GM23248 (cell line): ENCODE measurements around the gene CD4. TPM values are rescaled to one million over a fixed set of nuclear protein-coding genes. Genes with fewer than 3 reads are reported as not detected.
A peak's percentile ranks its signal among the peaks of the same experiment; 100 is the strongest.

ENCODE experiments used
- DNase-seq: peaks from one replicate; pipeline ENCODE4 v3.0.0-alpha.2; 2015
- H2AFZ ChIP-seq: fragments of 200-600 bp; sonication (generic); 2 replicates; pipeline ENCODE4 v1.6.1; 2016; ENCODE audit warnings: antibody characterized with exemption
- H3F3A ChIP-seq: fragments of 200-600 bp; sonication (generic); 2 replicates; pipeline ENCODE4 v1.6.1; 2016; ENCODE audit warnings: mild to moderate bottlenecking, antibody characterized with exemption, mixed run types; ENCODE audit not compliant: insufficient read depth
- H3K27ac ChIP-seq: fragments of 200-600 bp; sonication (generic); 2 replicates; pipeline ENCODE4 v1.5.1; 2016; ENCODE audit warnings: mild to moderate bottlenecking
- H3K27me3 ChIP-seq: fragments of 200-600 bp; sonication (generic); replicated peaks from 2 replicates; pipeline ENCODE4 v1.6.1; 2016; ENCODE audit warnings: mild to moderate bottlenecking; ENCODE audit not compliant: insufficient read depth
- H3K36me3 ChIP-seq: fragments of 200-600 bp; sonication (generic); 2 replicates; pipeline ENCODE4 v1.6.1; 2016; ENCODE audit warnings: low read depth, mild to moderate bottlenecking
- H3K4me1 ChIP-seq: fragments of 200-600 bp; sonication (generic); 2 replicates; pipeline ENCODE4 v1.6.1; 2016; ENCODE audit warnings: mild to moderate bottlenecking; ENCODE audit not compliant: insufficient read depth
- H3K4me2 ChIP-seq: fragments of 200-600 bp; sonication (generic); one replicate; pipeline ENCODE4 v1.6.1; 2016; ENCODE audit warnings: mild to moderate bottlenecking; ENCODE audit not compliant: unreplicated experiment
- H3K4me3 ChIP-seq: fragments of 200-600 bp; sonication (generic); 2 replicates; pipeline ENCODE4 v1.5.1; 2016; ENCODE audit warnings: mild to moderate bottlenecking
- H3K79me2 ChIP-seq: fragments of 200-600 bp; sonication (generic); 2 replicates; pipeline ENCODE4 v1.6.1; 2016; ENCODE audit warnings: mild to moderate bottlenecking; ENCODE audit not compliant: insufficient read depth
- H3K9ac ChIP-seq: fragments of 200-600 bp; sonication (generic); 2 replicates; pipeline ENCODE4 v1.6.1; 2016; ENCODE audit warnings: mild to moderate bottlenecking
- H3K9me2 ChIP-seq: fragments of 200-600 bp; sonication (generic); 2 replicates; pipeline ENCODE4 v1.6.1; 2016; ENCODE audit warnings: mixed run types, mild to moderate bottlenecking, moderate library complexity; ENCODE audit not compliant: insufficient read depth
- H3K9me3 ChIP-seq: fragments of 200-600 bp; sonication (generic); one replicate; pipeline ENCODE4 v1.6.1; 2017; ENCODE audit warnings: low read depth
- H4K20me1 ChIP-seq: fragments of 200-600 bp; sonication (generic); 2 replicates; pipeline ENCODE4 v1.6.0; 2016; ENCODE audit not compliant: insufficient read depth
- EZH2 ChIP-seq: fragments of 200-600 bp; sonication (generic); IDR thresholded peaks from 2 replicates; pipeline ENCODE4 v1.6.1; 2018; ENCODE audit warnings: antibody characterized with exemption, mild to moderate bottlenecking; ENCODE audit not compliant: insufficient read depth, poor library complexity, severe bottlenecking
- EZH2phosphoT487 ChIP-seq: fragments of 200-600 bp; sonication (generic); IDR thresholded peaks from 2 replicates; pipeline ENCODE4 v1.6.1; 2018; ENCODE audit warnings: antibody characterized with exemption, moderate library complexity, mild to moderate bottlenecking, low read depth; ENCODE audit not compliant: insufficient read depth
- WGBS, 2 experiments: methylation state at CpG; one replicate each; pipeline ENCODE4 v1.1.6; 2015 to 2017; ENCODE audit warnings: low lambda C conversion rate in 2 of 2, low coverage in 1 of 2; ENCODE audit errors: missing lambda C conversion rate in 2 of 2; 5-methylcytosine and 5-hydroxymethylcytosine counted together
- in situ Hi-C: fragments of 300-500 bp; cut with MboI; formaldehyde crosslinking; loops from 2 replicates; pipeline ENCODE4 v1.15.0; 2020
- polyA plus RNA-seq: library from polyadenylated mRNA; unstranded; fragments of >200 nt; fragmentation: Nextera tagmentation; extraction: Ambion mirVana; gene quantifications from 2 replicates; pipeline ENCODE4 v1.2.1, GENCODE V29; 2016
- total RNA-seq: library from RNA; depleted of rRNA; stranded (reverse); fragments of >200 nt; shearing (Covaris generic); gene quantifications from 2 replicates; pipeline ENCODE4 v1.2.3, GENCODE V29; 2014

Gene CD4
- total and polyA plus RNA-seq, 2 experiments from 2014 or later = not detected

DNA sequence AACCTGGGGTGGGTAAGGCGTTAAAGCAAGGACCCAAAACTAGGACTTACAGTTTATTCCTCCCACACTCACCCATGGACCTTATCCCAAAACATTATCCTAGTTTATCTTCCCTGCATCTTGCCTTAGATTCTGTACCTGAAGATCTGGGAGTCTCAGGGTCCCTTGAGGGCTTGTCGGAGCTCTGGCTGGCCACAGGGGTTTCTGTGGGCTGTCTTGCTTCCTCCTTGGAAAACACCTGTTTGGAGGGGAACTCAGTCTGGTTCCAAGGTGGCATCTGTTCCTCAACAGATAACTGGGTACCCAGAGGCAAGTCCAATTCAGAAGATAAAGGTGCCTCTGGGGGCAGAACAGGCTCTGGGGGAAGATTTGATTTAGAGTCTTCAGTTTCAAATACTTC, 60.1 kb downstream of the CD4 start:
- in situ Hi-C loops = no loop called here
- Histone ChIP-seq H3K9me2 (no peaks in the 10 kb centered on the region), H3K36me3 (peaks cover 21% of the 10 kb centered on the region; the same call in 1 of the 2 replicates), H3K9me3 (no peaks in the 10 kb centered on the region), H2AFZ (no peak overlapping the region), H3K4me1 (peaks cover 13% of the 10 kb centered on the region), H3K27me3 (no peaks in the 10 kb centered on the region), H3K4me3 (no peak overlapping the region), H3K27ac (no peak overlapping the region), H3F3A (peaks cover 17% of the 10 kb centered on the region), H4K20me1 (no peaks in the 10 kb centered on the region), H3K9ac (no peak overlapping the region), H3K79me2 (peaks cover 45% of the 10 kb centered on the region), H3K4me2 (no peak overlapping the region)
- no peak for DNase-seq
- WGBS, 2 experiments = 80 to 91% methylated on average over 2 of the region's 2 CpGs
- TF ChIP-seq EZH2 (no peak), EZH2phosphoT487 (no peak)

DNA sequence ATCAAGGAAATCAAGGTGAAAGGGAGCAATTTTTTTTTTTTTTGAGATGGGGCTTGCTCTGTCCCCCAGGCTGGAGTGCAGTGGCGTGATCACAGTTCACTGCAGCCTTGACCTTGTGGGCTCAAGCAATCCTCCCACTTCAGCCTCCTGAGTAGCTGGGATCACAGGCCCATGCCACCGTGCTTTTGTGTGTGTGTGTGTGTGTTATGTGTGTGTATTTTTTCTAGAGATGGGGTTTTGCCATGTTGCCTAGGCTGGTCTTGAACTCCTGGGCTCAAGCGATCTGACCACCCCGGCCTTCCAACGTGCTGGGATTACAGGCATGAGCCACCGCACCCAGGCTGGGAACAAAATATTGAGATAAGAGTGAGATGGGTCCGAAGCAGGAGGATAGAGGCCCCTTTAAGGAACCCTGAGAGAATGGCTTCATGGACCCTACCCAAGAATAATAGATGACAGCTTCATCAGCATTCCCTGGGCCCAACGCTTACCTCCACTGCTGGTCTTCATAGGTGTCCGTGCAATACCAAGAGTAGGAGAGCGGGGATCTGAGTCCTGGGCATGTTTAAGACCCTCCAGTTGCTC, 60.7 kb downstream of the CD4 start:
- Histone ChIP-seq H3K4me2 (peak overlapping the region; percentile 90), H2AFZ (no peak overlapping the region), H3K79me2 (peaks cover 52% of the 10 kb centered on the region), H3K36me3 (peaks cover 14% of the 10 kb centered on the region; the same call in 1 of the 2 replicates), H3K9me3 (no peaks in the 10 kb centered on the region), H4K20me1 (no peaks in the 10 kb centered on the region), H3K27me3 (no peaks in the 10 kb centered on the region), H3K27ac (no peak overlapping the region), H3K9ac (peak overlapping the region; percentile 91), H3K9me2 (no peaks in the 10 kb centered on the region), H3K4me1 (peaks cover 14% of the 10 kb centered on the region), H3K4me3 (peak overlapping the region; percentile 89), H3F3A (peaks cover 17% of the 10 kb centered on the region)
- no peak for DNase-seq
- in situ Hi-C loops = no loop called here
- TF ChIP-seq EZH2phosphoT487 (no peak), EZH2 (no peak)
- 48 to 50% methylated on average over 10 of the region's 10 CpGs for WGBS, 2 experiments

DNA sequence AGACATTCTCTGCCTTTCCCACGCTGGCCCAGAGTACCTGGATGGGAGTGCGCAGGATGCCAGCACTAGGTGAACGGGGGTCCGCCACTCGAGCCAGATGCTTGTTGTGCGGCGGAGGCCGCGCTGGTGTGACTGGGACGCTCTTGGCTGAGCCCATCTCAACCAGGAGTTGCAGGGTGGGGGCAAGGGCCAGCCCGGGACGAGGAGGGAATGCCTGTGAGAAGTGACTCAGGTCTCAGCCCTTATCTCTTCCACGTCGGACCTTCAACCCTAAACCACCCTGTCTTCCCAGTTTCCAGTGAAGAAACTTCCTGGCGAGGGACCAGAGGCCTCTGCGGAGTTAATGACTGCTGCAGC, 61.4 kb downstream of the CD4 start:
- 50 to 51% methylated on average over 16 of the region's 16 CpGs for WGBS, 2 experiments
- no peak for DNase-seq
- Histone ChIP-seq H3K9me3 (no peaks in the 10 kb centered on the region), H3K4me1 (peaks cover 14% of the 10 kb centered on the region), H3K4me2 (peak overlapping the region; percentile 90), H3K36me3 (peaks cover 13% of the 10 kb centered on the region; the same call in 1 of the 2 replicates), H3K27ac (no peak overlapping the region), H3K79me2 (peaks cover 59% of the 10 kb centered on the region), H3F3A (peaks cover 17% of the 10 kb centered on the region), H4K20me1 (no peaks in the 10 kb centered on the region), H3K4me3 (peak overlapping the region; percentile 89), H2AFZ (no peak overlapping the region), H3K27me3 (no peaks in the 10 kb centered on the region), H3K9ac (peak overlapping the region; percentile 91), H3K9me2 (no peaks in the 10 kb centered on the region)
- TF ChIP-seq EZH2 = no peak
- TF ChIP-seq EZH2phosphoT487 = no peak
- in situ Hi-C loops = no loop called here

DNA sequence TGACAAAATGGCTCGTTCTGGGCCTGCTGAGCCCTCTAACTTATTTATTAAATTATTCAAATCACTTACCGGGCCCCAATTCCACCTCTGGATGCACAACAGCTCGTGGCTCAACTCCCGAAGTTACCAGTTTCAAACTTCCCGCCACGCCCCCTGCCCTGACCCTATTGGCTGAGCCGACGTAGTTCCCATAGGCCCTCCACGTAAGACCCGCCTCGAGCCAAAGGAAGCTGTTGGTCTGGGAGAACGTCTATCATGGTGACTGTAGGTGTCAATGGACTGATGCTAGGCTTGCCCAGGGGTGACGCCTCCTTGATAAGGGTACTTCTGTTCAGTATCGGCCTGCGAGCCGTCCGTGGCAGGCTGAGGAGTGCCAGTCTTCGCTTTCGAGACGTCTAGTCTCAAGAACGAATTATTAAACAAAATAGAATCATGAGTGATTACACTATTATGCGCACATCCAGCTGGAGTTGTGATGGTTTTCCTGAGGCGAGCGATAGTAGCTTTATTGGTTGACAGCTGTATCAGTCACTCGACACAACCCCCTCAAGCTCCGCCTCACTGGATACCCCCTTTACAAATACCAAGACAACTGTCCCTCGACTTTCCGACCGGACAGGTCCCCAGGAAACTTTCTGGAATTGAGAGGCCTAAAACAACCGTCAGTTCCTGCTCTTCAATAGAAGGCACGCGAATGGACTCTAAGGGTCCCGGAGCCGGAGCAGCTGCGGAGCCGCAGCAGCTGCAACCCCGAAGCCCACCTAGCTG, 62.0 kb downstream of the CD4 start, which contains the start of gene CDCA3:
Gene CDCA3, minus strand, starts transcription at position 134 of the 768 bp plus-strand sequence. CDS start 334 bp downstream, outside the sequence.
- no peaks in the 10 kb centered on the region for H3K9me2 ChIP-seq
- peaks cover 14% of the 10 kb centered on the region for H3K4me1 ChIP-seq
- H3K36me3 ChIP-seq = peaks cover 10% of the 10 kb centered on the region; the same call in 1 of the 2 replicates
- H3K79me2 ChIP-seq = peaks cover 65% of the 10 kb centered on the region
- H3K27ac ChIP-seq = peak within 1 kb of the TSS; percentile 77
- H3K9ac ChIP-seq = peak within 1 kb of the TSS; percentile 91
- peaks cover 17% of the 10 kb centered on the region for H3F3A ChIP-seq
- H3K27me3 ChIP-seq = no peaks in the 10 kb centered on the region
- H3K4me3 ChIP-seq = peak within 1 kb of the TSS; percentile 89
- WGBS, 2 experiments = 0 to 1% methylated on average over 37 of the region's 37 CpGs
- TF ChIP-seq EZH2phosphoT487 = no peak
- TF ChIP-seq EZH2 = no peak
- in situ Hi-C loops = no loop called here
- H4K20me1 ChIP-seq = no peaks in the 10 kb centered on the region
- H3K9me3 ChIP-seq = no peaks in the 10 kb centered on the region
- H3K4me2 ChIP-seq = peak within 1 kb of the TSS; percentile 90
- DNase-seq = peak; percentile 99
- H2AFZ ChIP-seq = peak within 1 kb of the TSS; percentile 91
